ENCODE results near the gene FAM114A1. TPM values are rescaled to one million over a fixed set of nuclear protein-coding genes. Genes with fewer than 3 reads are reported as not detected.

Gene FAM114A1
- total and polyA plus RNA-seq, 2 of the 4 experiments (the other 2 are of a cell fraction) = 135 to 649 TPM

- BruUV-seq (replicated peaks) = no TSS peak
- H2BK120ac ChIP-seq (ENCODE audit: low read depth, low read length) = no peak overlapping the region
- no peak overlapping the region for H4K5ac ChIP-seq (ENCODE audit: low read depth, low read length)
- H4K20me1 ChIP-seq (ENCODE audit: insufficient read depth, low read length) = 0 out of 2 replicates have a peak, but pooled peaks cover 4% of the 10 kb centered on the region
- H2AFZ ChIP-seq (replicated peaks; ENCODE audit: low read length, poor library complexity) = no peak overlapping the region
- POLR2A ChIA-PET (ENCODE audit: unreplicated experiment) = no interaction called here
- peaks cover 60% of the 10 kb centered on the region for H3K36me3 ChIP-seq (ENCODE audit: control insufficient read depth, insufficient read depth, low read length)
- no peak overlapping the region for H3K56ac ChIP-seq (ENCODE audit: extremely low read depth, insufficient read depth, low read length)
- H3K4me2 ChIP-seq (ENCODE audit: low read depth, low read length) = no peak overlapping the region
- intact Hi-C loops (cut with micrococcal nuclease) = no loop called here
- H3K79me1 ChIP-seq (ENCODE audit: low read depth in 1 of 2, low read length in 2 of 2) = peaks cover 53 to 67% of the 10 kb centered on the region in 2 experiments
- H3K9me1 ChIP-seq (ENCODE audit: insufficient read depth, low read length) = peaks cover 11% of the 10 kb centered on the region
- no peak overlapping the region; the same call in 1 of the 2 replicates for H2AK5ac ChIP-seq (ENCODE audit: low read depth, low read length)
- H2BK20ac ChIP-seq (ENCODE audit: low read depth, low read length) = no peak overlapping the region
- dilution Hi-C loops (cut with HindIII; ENCODE audit: low sequenced_read_pairs, unreplicated experiment) = no loop called here
- no peak overlapping the region for H2BK5ac ChIP-seq (ENCODE audit: low read depth, low read length, poor library complexity, severe bottlenecking)
- H3K14ac ChIP-seq (replicated peaks; ENCODE audit: low read depth, low read length) = no peak overlapping the region
- no peak overlapping the region for H3K4ac ChIP-seq (ENCODE audit: low read depth, low read length)
- H3K18ac ChIP-seq (ENCODE audit: low read depth, low read length) = no peak overlapping the region
- H2BK15ac ChIP-seq (ENCODE audit: low read depth, low read length) = no peak overlapping the region
- H4K8ac ChIP-seq (ENCODE audit: low read depth in 2 of 2, low read length in 2 of 2) = peak overlapping the region in 1 of 2 experiments; percentile 22; a peak in 1 of 4 replicates
- no peak for TF ChIP-seq MAZ (IDR thresholded peaks at IDR 0.05; ENCODE audit: borderline replicate concordance, low read depth, low read length)
- TF ChIP-seq FOS (IDR thresholded peaks at IDR 0.05; ENCODE audit: low read depth, low read length) = no peak
- no peak for TF ChIP-seq CEBPB (IDR thresholded peaks at IDR 0.05; ENCODE audit: low read depth, low read length)
- TF ChIP-seq BHLHE40 (IDR thresholded peaks at IDR 0.05; ENCODE audit: low read depth, low read length) = no peak
- TF ChIP-seq CTCF (conservative IDR thresholded peaks at IDR 0.05; ENCODE audit: low read depth, low read length) = no peak
- no peak for TF ChIP-seq USF2 (IDR thresholded peaks at IDR 0.05; ENCODE audit: low read depth, low read length)
- no peak for TF ChIP-seq RCOR1 (IDR thresholded peaks at IDR 0.05; ENCODE audit: insufficient replicate concordance, low read length)
- no peak for TF ChIP-seq POLR2A (IDR thresholded peaks at IDR 0.05; ENCODE audit: low read depth, low read length)
- no peak for TF ChIP-seq NFE2L2 (IDR thresholded peaks at IDR 0.05; ENCODE audit: low read depth, low read length)
- TF ChIP-seq MXI1 (IDR thresholded peaks at IDR 0.05; ENCODE audit: borderline replicate concordance, low read depth, low read length) = no peak
- CTCF ChIA-PET = no interaction called here
- H3K9me3 ChIP-seq (ENCODE audit: control insufficient read depth, insufficient read depth, low read length) = no peaks in the 10 kb centered on the region
- H3K9ac ChIP-seq (ENCODE audit: low read depth, low read length) = no peak overlapping the region
- 0 out of 2 replicates have a peak, but pooled peaks cover 2% of the 10 kb centered on the region for H3K4me1 ChIP-seq (ENCODE audit: control insufficient read depth, insufficient read depth, low read length)
- no peak overlapping the region for H2AK9ac ChIP-seq (replicated peaks; ENCODE audit: low read depth, low read length, poor library complexity)
- no peak for ATAC-seq (ENCODE audit: low read depth)
- no peak overlapping the region for H4K91ac ChIP-seq (ENCODE audit: insufficient read depth, low read depth, low read length)
- no peak for DNase-seq
- no peaks in the 10 kb centered on the region for H3K27me3 ChIP-seq (ENCODE audit: control insufficient read depth, insufficient read depth, low read length)
- no CpG with 5 or more reads among the region's 10 CpGs for WGBS, 2 experiments (ENCODE audit: extremely low coverage in 2 of 2, insufficient read length in 1 of 2)
- H3K4me3 ChIP-seq (ENCODE audit: insufficient read depth, low read depth, low read length) = no peak overlapping the region
- peak overlapping the region; percentile 37; the same call in 1 of the 2 replicates for H3K27ac ChIP-seq (ENCODE audit: insufficient read depth, low read length)
- peak overlapping the region; percentile 37; the same call in 1 of the 2 replicates for H3K23ac ChIP-seq (ENCODE audit: low read depth, low read length)
- in situ Hi-C loops (cut with MboI; ENCODE audit: low sequenced_read_pairs) = no loop called here
Observed at GRCh38 chr4:38905652-38906385, 38.2 kb downstream of the FAM114A1 start.
